ENCODE data around the gene NID1. TPM values are rescaled to one million over a fixed set of nuclear protein-coding genes. Genes with fewer than 3 reads are reported as not detected.
"Not testable (repeated sequence)": the region's sequence is repeated elsewhere in the genome, so short reads cannot be mapped to it uniquely, and the experiment has no call there.

Gene NID1
- polyA plus RNA-seq, 1 donor (not counting 4 experiments of a cell fraction or from before 2014, with no cell fraction given), result 1.8 TPM

GRCh38 chr1:236078993-236079392 is 14.1 kb upstream of the NID1 start:
- dilution Hi-C loops (cut with MboI; ENCODE audit: extremely low pct_ligation_motif_present, low sequenced_read_pairs), result no loop called here
- no peaks in the 10 kb centered on the region for H3K9me3 ChIP-seq (ENCODE audit: control insufficient read depth, low read depth, low read length)
- no peak for DNase-seq (ENCODE audit: low read depth, low spot score)

GRCh38 chr1:236078077-236078476 is 13.2 kb upstream of the NID1 start:
- H3K4me3 ChIP-seq (ENCODE audit: control insufficient read depth in 2 of 3, extremely low read depth in 1 of 3, insufficient read depth in 2 of 3, low read depth in 1 of 3, low read length in 3 of 3); H4K20me1 ChIP-seq (ENCODE audit: control insufficient read depth, extremely low read depth, insufficient read depth, low read length); H3K9me3 ChIP-seq (ENCODE audit: control insufficient read depth, low read depth, low read length); H3K9me1 ChIP-seq (ENCODE audit: control insufficient read depth, extremely low read depth, insufficient read depth, low read length); H3K27me3 ChIP-seq (ENCODE audit: control insufficient read depth, extremely low read depth, insufficient read depth, low read length); H2AFZ ChIP-seq (ENCODE audit: control insufficient read depth, low read length); DNase-seq (ENCODE audit: low read depth, low spot score); FAIRE-seq; dilution Hi-C loops (cut with MboI; ENCODE audit: extremely low pct_ligation_motif_present, low sequenced_read_pairs); H3K4me1 ChIP-seq (ENCODE audit: control insufficient read depth, extremely low read depth, insufficient read depth, low read length); H3K36me3 ChIP-seq (ENCODE audit: control insufficient read depth in 2 of 2, extremely low read depth in 1 of 2, insufficient read depth in 2 of 2, low read length in 2 of 2); H3K9ac ChIP-seq (ENCODE audit: control insufficient read depth, extremely low read depth, insufficient read depth, low read length); H3K4me2 ChIP-seq (ENCODE audit: control insufficient read depth, extremely low read depth, insufficient read depth, low read depth, low read length); H3K79me2 ChIP-seq (ENCODE audit: control insufficient read depth, insufficient read depth, low read length); H3K27ac ChIP-seq (ENCODE audit: control insufficient read depth, insufficient read depth, low read length): not testable (repeated sequence)

More at GRCh38 chr1:236078993-236079392, 14.1 kb upstream of the NID1 start:
- Histone ChIP-seq H3K36me3 (ENCODE audit: control insufficient read depth in 2 of 2, extremely low read depth in 1 of 2, insufficient read depth in 2 of 2, low read length in 2 of 2) (no peaks in the 10 kb centered on the region), H3K4me3 (ENCODE audit: control insufficient read depth in 2 of 3, extremely low read depth in 1 of 3, insufficient read depth in 2 of 3, low read depth in 1 of 3, low read length in 3 of 3) (no peak overlapping the region), H3K79me2 (ENCODE audit: control insufficient read depth, insufficient read depth, low read length) (no peaks in the 10 kb centered on the region), H3K27me3 (ENCODE audit: control insufficient read depth, extremely low read depth, insufficient read depth, low read length) (no peaks in the 10 kb centered on the region), H3K9ac (ENCODE audit: control insufficient read depth, extremely low read depth, insufficient read depth, low read length) (no peak overlapping the region), H3K27ac (ENCODE audit: control insufficient read depth, insufficient read depth, low read length) (no peak overlapping the region), H3K4me2 (ENCODE audit: control insufficient read depth, extremely low read depth, insufficient read depth, low read depth, low read length) (no peak overlapping the region), H3K4me1 (ENCODE audit: control insufficient read depth, extremely low read depth, insufficient read depth, low read length) (peaks cover 17% of the 10 kb centered on the region), H2AFZ (ENCODE audit: control insufficient read depth, low read length) (no peak overlapping the region), H3K9me1 (ENCODE audit: control insufficient read depth, extremely low read depth, insufficient read depth, low read length) (no peaks in the 10 kb centered on the region), H4K20me1 (ENCODE audit: control insufficient read depth, extremely low read depth, insufficient read depth, low read length) (no peaks in the 10 kb centered on the region)
- FAIRE-seq, result no peak
- TF ChIP-seq, protein P1, sequence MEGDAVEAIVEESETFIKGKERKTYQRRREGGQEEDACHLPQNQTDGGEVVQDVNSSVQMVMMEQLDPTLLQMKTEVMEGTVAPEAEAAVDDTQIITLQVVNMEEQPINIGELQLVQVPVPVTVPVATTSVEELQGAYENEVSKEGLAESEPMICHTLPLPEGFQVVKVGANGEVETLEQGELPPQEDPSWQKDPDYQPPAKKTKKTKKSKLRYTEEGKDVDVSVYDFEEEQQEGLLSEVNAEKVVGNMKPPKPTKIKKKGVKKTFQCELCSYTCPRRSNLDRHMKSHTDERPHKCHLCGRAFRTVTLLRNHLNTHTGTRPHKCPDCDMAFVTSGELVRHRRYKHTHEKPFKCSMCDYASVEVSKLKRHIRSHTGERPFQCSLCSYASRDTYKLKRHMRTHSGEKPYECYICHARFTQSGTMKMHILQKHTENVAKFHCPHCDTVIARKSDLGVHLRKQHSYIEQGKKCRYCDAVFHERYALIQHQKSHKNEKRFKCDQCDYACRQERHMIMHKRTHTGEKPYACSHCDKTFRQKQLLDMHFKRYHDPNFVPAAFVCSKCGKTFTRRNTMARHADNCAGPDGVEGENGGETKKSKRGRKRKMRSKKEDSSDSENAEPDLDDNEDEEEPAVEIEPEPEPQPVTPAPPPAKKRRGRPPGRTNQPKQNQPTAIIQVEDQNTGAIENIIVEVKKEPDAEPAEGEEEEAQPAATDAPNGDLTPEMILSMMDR (optimal IDR thresholded peaks at IDR 0.05 in 1 of 3, IDR thresholded peaks at IDR 0.05 in 1 of 3, conservative IDR thresholded peaks at IDR 0.05 in 1 of 3; ENCODE audit: extremely low read depth in 1 of 3, insufficient read depth in 2 of 3, low read length in 3 of 3), result no peak

DNA sequence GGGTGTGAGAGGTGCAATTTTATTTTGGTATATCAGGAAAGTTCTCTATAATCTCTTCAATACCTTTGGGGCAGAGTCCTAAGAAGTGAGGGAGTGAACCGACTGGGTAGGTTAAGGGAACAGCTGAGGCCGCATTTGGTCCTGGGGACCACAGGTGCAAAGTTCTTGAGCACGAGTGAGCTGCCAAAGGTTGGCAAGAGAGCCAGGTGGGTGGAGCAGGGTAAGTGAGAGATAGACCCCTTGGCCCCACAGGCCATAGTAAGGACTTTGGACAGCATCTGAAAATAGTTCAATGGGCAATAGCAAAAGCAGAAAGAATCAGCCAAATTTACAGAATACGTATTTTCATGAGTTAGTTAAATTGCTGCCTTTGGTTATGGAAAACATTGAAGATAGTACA is 11.0 kb upstream of the NID1 start:
- FAIRE-seq, result no peak
- Histone ChIP-seq H3K4me2 (ENCODE audit: control insufficient read depth, extremely low read depth, insufficient read depth, low read depth, low read length) (no peak overlapping the region), H3K9me3 (ENCODE audit: control insufficient read depth, low read depth, low read length) (no peaks in the 10 kb centered on the region), H3K36me3 (ENCODE audit: control insufficient read depth in 2 of 2, extremely low read depth in 1 of 2, insufficient read depth in 2 of 2, low read length in 2 of 2) (no peaks in the 10 kb centered on the region), H3K79me2 (ENCODE audit: control insufficient read depth, insufficient read depth, low read length) (no peaks in the 10 kb centered on the region), H2AFZ (ENCODE audit: control insufficient read depth, low read length) (no peak overlapping the region), H3K4me3 (ENCODE audit: control insufficient read depth in 2 of 3, extremely low read depth in 1 of 3, insufficient read depth in 2 of 3, low read depth in 1 of 3, low read length in 3 of 3) (no peak overlapping the region), H3K9ac (ENCODE audit: control insufficient read depth, extremely low read depth, insufficient read depth, low read length) (no peak overlapping the region), H3K4me1 (ENCODE audit: control insufficient read depth, extremely low read depth, insufficient read depth, low read length) (no peaks in the 10 kb centered on the region), H4K20me1 (ENCODE audit: control insufficient read depth, extremely low read depth, insufficient read depth, low read length) (no peaks in the 10 kb centered on the region), H3K9me1 (ENCODE audit: control insufficient read depth, extremely low read depth, insufficient read depth, low read length) (no peaks in the 10 kb centered on the region), H3K27ac (ENCODE audit: control insufficient read depth, insufficient read depth, low read length) (no peak overlapping the region), H3K27me3 (ENCODE audit: control insufficient read depth, extremely low read depth, insufficient read depth, low read length) (no peaks in the 10 kb centered on the region)
- dilution Hi-C loops (cut with MboI; ENCODE audit: extremely low pct_ligation_motif_present, low sequenced_read_pairs), result no loop called here
- DNase-seq (ENCODE audit: low read depth, low spot score), result no peak
- no peak for TF ChIP-seq EZH2 (IDR thresholded peaks at IDR 0.05; ENCODE audit: low read length)
- TF ChIP-seq, protein P1 (optimal IDR thresholded peaks at IDR 0.05 in 1 of 3, IDR thresholded peaks at IDR 0.05 in 1 of 3, conservative IDR thresholded peaks at IDR 0.05 in 1 of 3; ENCODE audit: extremely low read depth in 1 of 3, insufficient read depth in 2 of 3, low read length in 3 of 3), result no peak

Data from keratinocyte (primary cell).